HPDE6-E6E7 (cell line): Measurements from ENCODE around the gene OR6S1.
"Not testable (repeated sequence)": the region's sequence is repeated elsewhere in the genome, so short reads cannot be mapped to it uniquely, and the experiment has no call there.

ENCODE experiments used
- DNase-seq: peaks from one replicate; pipeline ENCODE4 v3.0.0; 2011; ENCODE audit warnings: missing footprints; ENCODE audit errors: extremely low spot score

OR6S1 gene

GRCh38 chr14:20671597-20672283 is 30.2 kb upstream of the OR6S1 start:
- no peak for DNase-seq

DNA sequence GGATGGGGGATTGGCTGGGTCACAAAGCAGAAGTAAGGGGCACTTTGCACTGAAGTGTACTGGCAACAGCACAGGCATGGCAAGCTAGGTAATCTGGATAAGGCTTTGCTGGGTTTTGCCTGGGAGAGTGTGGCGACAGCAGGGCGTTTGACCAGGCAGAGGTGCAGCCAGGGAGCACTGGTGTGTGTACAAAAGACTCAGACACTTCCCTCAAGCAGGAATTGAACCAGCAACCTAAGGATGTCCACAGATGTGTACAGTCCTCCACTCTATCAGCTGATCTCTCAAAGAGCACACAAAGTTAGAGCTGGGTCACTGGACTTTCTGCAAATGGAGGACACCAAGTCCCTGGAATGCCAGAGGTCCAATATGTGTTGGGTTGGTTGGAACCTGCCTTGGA is 27.5 kb upstream of the OR6S1 start:
- DNase-seq: no peak

DNA sequence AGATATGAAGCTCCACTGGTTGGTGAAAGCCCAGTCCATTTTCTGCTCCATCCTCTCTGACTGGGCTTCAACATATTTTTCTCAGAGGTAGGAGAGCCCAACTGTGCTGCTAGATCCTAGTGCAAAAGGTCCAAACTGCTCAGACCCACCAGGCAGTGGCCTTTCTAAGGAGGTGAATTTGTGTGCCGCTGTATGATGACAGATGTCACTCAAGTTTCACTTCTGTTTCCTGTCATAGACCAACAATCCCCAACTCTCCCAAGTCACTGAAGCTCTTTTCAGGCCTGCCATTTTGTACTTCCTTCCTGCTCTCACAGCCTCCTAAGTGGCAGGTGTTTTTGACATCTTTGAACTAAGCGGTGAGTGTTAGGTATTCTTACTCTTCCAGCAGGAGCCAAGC is 26.5 kb upstream of the OR6S1 start:
- no peak for DNase-seq

GRCh38 chr14:20666400-20666961 is 25.0 kb upstream of the OR6S1 start:
- not testable (repeated sequence) for DNase-seq

DNA sequence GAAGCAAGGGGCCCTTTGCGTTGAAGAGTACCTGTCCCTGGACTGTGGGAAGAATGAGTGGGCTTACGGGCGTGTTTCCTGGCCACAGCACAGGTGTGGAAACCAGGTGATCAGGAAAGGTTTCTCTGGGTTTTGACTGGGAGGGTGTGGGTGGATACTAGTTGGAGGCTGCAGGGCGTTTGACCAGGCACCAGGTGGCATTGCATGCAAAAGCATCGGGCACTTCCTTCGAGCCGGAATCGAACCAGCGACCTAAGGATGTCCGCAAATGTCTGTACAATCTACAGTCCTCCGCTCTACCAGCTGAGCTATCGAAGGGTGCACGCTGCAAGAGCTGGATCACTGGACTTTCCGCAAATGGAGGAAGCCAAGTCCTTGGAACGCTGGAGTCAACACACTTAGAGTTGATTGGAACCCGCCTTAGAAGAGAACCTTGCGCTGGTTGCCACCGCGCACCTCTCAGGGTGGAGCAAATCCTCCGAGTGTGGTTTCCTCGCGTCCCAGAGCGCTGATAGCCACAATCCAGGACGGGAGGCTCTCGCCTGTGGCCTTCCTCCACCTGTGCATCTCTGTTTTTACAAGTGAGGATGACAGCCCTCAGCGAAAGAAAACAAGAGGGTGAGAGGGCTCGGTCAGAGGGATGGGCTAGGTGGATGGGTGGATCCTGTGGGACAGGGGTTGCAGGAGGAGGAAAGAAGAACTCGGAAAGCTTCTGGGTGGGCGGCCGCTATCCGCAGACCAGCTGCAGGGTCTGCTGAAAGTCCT is 21.7 kb upstream of the OR6S1 start:
- DNase-seq: peak; percentile 84

DNA sequence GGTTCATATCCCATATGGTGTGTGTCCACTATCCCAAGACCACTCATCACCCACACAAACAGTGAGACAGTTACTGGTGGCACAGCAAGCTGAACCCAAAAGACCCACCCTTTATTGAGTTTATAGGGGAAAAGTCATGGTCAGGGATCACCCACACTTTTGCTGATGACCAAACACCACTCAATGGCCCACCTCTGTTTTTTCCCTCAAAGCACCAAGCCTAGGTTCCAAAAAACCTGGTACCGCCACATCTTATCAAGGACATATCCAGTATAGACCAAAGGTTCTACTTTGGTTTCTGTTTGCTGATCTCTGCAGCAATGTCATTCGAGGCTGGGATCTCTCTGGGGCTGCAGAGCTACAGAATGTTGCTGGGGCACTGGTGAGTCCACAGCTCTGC is 19.7 kb upstream of the OR6S1 start:
- no peak for DNase-seq

- DNase-seq: no peak
Observed at GRCh38 chr14:20659813-20660395, 18.4 kb upstream of the OR6S1 start.

DNA sequence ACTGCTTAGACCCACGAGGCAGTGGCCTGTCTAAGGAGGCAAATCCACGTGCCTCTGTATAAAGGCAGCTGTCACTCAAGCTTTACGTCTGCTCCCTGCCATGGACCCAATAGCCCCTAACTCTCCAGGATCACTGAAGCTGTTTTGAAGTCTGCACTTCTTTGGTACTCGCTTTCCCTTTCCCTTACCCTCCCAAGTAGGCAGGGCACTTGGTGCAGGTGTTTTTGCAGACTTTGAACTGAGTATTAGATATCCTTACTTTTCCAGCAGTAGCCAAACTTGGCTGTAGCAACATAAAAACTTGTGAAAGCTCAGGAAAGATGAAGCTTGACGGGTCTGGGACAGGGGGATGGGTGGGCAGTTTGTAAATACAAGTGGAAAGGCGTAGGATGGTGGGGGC is 17.8 kb upstream of the OR6S1 start:
- DNase-seq: no peak

GRCh38 chr14:20658246-20658645 is 16.8 kb upstream of the OR6S1 start:
- no peak for DNase-seq

GRCh38 chr14:20657216-20658211 is 16.0 kb upstream of the OR6S1 start:
- peak; percentile 88 for DNase-seq

DNA sequence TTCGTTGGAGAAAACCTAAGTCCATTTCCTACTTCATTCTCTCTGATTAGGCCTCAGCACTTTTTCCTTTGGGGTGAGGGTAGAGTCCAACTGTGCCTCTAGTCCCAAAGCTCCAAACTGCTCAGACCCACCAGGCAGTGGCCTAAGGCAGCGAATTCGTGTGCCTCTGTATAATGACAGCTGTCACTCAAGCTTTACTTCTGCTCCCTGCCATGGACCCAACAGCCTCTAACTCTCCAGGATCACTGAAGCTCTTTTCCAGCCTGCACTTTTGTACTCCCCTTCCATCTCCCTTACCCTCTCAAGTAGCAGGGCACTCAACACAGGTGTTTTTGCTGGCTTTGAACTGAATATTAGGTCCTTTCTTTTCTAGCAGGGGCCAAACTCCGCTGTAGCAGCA is 14.8 kb upstream of the OR6S1 start:
- DNase-seq: no peak

DNA sequence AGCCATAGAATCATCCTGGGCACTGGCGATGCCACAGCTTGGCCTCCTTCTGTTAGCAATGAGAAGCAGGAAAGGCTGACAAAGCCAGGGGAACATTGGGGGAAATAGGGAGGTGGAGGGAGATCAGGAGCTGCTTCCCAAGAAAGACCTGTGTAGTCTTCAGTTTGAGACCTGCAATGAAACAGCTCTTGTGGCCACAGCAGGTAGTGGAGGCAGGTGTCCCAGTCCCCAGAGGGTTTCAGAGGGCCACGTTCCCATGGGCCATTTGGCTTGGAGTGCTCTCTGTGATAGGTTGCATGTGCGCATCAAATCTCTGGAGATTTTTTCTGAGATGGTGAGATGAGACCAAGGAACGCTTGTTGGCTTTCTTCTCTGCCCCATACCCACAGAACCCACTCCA is 14.4 kb upstream of the OR6S1 start:
- no peak for DNase-seq

GRCh38 chr14:20652996-20653975 is 11.8 kb upstream of the OR6S1 start:
- DNase-seq: peak; percentile 64

DNA sequence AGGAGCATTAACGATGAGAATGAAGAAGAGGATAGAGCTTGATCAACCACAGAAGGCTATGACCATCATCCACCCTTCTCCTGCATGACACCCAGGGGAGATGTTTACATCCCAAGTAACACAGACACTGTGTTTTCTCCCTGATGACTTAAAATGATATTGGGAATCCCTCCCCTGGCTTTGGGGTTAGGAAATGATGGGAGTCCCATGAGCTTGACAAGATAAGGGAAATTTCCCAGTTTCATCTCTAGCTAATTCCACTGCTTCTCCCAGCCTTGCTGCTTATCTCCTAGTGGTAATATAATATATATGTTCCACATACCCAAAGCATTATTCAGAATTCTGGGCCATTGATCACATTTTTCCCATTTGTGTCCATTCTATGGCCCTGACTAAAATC is 4.0 kb upstream of the OR6S1 start:
- DNase-seq: no peak

DNA sequence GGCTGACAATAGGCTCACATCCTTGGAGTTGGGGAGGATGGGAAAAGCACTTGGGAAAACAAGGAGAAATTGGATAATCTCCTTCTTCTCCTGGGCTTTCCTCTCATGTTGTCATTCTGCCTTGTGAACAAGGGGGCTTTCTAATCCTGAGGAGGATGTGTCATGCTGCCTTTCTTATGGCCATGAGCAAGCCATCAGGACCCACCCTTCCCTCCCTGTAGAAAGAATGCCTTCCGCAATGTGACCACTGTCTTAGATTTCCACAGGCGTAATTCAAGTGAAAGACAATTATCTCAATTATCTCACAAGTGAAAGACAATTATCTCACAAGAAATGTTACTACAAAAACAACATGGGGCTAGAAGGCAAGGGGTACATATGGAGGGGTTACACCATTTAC is 3.0 kb upstream of the OR6S1 start:
- no peak for DNase-seq

- not testable (repeated sequence) for DNase-seq
Observed at GRCh38 chr14:20642755-20643154, 1.3 kb upstream of the OR6S1 start.

DNA sequence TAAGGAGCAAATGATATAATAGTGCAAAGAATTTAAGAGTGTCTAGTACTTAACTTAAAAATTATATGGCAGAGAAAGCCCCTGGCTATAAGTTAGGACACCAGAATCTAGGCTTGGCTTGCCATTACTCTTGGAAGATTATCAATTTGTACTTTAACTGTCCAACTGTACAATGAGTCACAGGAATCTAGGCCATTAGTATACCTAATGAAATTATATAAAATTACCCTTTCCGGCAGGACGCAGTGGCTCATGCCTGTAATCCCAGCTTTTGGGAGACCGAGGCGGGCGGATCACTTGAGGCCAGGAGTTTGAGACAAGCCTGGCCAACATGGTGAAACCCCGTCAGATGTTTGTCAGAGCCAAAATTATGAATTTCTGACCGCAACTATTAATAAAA is 691 bp upstream of the OR6S1 start:
- DNase-seq: no peak

DNA sequence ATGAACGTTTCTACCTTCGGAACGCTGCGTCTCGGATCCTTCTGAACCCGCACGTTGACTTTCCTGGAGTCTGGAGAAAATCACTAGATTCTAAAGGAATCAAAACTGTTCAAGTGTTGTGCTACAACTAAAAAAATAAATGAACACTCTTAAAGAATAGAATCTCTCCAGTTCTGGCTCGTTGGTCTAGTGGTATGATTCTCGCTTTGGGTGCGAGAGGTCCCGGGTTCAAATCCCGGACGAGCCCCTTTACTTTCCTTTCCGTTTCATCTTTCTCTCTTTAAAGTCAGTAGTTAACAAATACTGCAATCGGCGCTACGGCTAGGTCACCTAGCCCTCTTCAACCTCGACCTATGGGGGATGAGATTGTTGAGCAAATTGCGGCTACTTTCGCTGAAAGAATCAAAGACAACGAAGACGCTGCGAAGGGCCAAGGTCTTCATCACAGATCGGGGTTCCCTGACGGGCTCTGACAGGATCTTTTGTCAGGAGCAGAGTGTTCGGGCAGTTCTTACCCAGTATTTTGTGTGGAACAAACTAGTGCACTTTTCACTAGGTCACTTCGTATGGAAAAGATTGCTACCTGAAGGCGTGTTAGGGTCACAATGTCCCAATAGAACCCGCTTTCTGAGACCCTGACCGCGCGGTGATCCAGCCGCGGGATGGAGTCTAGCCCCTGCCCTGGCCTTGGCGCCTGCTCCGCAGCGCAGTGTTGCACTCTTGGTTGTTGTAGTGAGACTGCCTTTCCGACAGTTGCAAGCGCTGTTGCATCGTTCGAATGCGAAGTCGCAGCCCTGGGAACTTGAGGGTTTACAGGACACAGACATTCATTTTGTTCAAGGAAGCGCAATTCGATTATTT is 8.4 kb downstream of the OR6S1 start:
- peak; percentile 67 for DNase-seq

DNA sequence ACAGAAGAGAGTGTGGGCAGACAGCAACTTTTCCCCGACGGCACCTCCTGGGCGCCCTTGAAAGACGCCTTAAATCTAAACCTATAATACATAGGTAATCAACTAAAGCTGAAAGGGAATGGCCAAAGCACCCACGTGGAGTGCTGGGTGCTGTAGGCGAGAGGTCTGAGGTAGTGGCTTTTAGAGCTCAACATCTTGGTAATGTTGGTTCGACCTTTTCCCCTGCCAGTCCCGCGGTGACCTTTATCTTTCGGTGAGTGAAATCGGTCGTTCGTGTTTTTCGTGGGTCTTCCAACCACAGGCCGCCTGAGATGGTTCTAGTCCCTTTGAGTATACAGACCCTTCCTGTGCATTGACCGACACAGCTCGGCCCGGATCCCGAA is 9.1 kb downstream of the OR6S1 start:
- DNase-seq: no peak
